GM18861 (cell line): Measurements from ENCODE around the gene RBMS1.

Experiments
- ATAC-seq: cut with Tn5 transposase; IDR thresholded peaks from one replicate; pipeline ENCODE4 v1.9.1; 2021; ENCODE audit not compliant: unreplicated experiment

Gene RBMS1

DNA sequence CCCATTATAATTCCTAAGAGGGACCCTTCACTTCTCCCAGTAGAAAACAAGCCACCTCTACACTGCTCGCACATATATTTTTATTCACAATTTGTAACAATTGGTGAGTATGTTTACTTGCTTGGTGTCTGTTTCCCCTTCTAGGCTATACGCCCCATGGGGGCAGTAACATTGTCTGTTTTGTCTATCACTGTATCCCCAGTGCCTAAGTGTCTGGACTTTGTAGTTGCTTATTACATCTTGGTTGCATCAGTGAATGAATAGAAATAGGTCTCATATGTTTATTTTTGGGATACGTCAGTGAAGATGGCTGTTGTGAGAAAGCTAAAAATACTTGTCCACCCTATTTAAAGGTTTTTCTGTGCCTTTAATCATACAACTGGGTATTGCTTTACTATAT is 206.1 kb downstream of the RBMS1 start:
- ATAC-seq, result no peak

GRCh38 chr2:160286551-160286950 is 207.1 kb downstream of the RBMS1 start:
- no peak for ATAC-seq

DNA sequence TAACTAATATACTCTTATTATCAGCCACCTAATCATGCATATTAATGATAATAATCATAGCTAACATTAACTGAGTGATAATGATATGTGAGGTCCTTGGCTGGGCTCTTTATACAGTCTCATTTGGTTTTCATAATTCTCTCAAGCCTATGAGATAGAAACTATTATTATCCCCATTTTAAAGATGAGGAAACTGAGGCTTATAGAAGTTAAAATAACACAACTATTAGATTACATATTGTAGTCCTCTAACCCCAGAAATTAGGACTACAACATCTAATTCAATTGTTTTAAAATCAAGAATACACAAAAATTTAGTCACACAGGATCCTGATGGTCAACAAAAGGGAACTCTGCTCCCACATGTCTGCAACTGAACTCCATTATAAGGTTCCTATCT is 209.9 kb downstream of the RBMS1 start:
- ATAC-seq, result no peak

DNA sequence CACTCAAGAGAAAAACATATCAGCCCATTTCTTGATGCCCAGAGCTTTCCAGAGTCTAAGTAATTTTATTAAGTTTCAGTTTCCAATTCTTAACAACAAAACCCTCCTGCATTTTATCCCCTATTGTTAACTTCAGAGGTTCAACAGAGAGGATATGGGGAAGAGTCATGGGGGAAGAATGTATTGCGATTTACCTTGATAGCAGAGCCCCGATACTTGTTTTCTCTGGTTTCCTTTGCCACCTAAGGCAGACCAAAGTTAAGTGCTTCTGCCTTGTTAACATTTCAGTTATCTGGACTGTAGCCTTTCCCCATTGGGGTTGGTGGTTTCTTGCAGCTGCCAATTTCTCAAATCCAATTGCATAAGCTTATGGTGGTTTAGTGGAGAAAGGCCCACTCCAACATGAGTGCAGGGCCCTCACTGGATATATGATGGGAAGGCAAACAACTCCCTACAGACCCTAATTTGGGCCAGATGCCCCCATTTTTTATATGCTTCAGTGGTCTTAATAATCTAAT is 211.5 kb downstream of the RBMS1 start:
- no peak for ATAC-seq

DNA sequence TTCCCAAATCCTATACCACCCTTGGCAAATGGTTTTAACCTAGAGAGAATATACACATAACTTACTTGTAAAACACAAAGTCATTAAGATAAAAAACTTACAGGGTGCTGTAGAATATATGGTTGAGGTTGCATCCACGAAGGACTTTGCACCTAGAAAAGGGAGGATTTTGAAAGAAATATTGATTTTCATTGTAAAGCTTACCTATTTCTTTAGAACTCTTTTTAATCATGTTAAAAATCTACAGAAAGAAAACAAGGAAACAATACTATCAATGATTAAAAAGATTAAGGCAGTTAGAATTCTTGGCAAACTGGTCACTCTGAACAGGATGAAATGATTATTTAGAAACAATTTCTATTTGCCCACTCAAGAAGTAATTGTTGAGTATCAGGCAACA is 212.4 kb downstream of the RBMS1 start:
- no peak for ATAC-seq

DNA sequence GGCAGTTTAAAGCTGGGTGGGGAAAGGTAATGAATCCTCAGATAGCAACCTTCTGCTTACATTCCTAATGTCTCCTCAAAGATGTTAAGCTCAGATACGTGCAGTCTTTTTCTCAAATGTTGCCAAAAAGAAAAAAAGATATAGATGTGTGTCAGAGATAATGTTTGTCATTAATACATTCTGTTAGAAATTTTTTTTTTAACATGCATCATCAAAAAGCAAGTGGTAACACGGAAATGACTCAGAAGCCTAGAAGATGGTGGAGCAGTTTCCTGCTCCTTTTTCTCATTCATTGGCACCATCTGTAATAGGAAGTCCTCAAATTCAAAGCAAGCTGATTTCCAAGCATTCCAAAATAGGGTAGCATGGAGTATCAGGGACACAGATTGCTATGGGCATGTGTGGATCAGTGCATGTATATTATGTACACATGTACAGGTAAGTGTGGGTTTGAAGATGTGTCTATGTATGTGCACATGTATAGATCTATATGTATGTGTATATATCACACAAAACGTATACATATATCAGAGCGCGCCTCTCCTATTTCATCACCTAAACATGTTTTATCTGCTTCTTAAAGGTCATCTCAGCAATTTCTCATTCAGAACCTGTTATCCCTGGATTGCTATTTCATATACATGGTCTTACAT is 213.7 kb downstream of the RBMS1 start:
- ATAC-seq, result no peak

GRCh38 chr2:160278879-160279177 is 214.8 kb downstream of the RBMS1 start:
- ATAC-seq, result no peak

DNA sequence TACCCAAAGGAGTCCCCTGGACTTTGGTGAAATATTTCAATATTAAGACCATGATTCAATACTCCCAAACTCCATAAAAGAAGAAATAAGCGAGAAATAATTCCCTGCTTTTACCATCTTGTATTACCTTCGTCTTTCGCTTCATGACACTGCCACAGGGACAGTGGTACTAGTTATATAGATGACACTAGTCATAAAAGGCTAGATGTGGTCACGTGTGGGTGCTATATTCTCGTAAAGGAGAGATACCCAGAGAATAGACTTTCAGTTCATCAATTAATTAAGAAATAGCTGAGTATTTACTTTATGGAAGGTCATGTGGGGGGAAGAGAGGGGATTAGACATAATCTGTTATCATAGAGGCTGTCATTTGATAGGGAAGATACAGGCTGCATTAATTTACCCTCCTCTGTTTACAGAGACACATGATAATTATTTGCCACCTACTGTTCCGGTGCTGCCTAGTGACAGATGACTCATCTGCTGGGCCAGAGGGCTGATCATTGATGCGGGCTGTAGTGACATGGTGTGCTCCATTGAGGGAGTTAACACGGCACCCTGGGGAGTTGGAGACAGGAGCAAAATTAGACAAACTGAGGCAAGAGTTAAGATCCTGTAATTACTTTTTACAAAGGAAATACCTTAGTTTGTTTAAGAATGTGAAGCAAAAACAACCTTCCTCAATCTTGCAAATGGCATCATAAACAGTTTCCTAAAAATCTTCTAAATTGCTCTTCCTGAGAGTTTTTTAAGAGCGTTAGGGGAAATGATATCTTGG is 215.3 kb downstream of the RBMS1 start:
- ATAC-seq, result peak; percentile 76

DNA sequence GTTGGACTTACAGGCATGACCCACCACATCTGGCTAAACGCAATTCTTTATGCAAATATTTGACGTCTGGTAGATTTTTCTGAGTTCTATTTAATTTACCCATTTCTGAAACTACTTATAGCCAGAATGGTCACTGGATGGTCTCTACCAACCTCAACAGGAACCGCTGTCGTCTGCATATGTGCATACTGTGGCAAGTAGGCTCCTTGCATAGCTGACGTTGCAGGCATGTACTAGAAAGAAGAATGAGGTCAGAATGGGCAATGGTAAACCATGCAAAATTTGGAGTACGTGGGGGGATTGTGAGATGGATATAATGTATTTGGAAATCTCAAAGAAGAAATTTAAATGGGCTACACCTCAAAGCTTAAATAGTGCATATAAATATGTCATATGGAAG is 216.5 kb downstream of the RBMS1 start:
- ATAC-seq, result no peak

DNA sequence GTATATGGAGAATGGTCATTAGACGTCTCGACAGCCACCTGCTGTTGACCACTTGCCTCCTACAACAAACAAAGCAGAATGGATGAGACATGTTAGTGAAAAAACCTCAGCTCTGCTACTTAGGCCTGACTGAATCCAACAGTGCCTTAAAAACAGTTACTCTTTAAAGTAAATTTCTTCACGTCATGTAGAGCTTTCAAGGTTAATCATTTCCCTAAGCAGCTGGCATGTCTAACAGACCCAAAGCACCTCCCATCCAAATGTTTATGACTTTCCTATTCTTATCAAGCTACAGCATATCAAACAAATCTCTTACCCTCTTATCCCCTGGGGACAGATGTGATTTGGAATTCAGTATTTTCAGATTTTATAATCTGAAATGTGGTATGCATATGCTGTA is 218.0 kb downstream of the RBMS1 start:
- ATAC-seq, result no peak

DNA sequence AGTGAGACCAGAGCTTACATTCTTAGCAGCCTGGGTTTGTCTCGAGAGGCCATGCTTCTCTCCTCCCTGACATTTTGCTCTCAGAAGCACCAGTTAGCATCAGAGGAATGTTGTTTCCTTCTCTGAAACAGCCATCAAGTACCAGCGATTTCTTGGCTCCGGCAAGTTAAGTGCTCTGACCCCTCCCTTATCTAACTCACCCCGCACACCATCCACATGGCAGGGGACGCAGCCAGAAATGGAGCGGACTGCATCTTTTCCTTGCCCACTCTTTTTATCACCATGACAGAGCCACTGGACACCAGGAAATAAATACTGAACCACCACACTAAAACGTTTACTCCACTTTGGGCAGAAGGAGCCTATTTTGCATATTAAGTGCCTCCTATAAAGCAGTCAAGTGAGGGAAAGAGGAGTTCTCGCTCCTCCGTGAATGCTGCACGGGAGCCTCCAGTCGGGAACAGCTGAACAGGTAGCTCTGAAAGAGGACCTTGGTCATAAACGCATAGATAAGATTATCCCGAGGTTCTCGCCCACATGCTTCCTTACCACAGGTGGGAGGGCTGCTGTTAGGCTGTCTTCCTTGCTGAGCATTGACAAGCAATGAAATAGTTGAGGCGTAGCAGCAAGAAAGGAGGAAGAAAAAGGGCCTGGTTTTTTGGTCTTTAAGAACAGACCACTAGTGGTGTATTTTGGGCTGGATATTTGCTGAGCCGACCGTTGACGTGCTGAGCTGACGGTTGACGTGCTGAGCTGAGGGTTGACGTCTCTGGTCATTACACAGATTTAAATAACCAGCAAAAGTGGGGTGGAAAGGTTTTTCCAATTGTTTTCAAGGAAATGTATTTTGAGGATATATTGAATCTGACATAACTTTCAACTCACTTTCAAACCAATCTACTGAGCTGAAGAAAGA is 222.2 kb downstream of the RBMS1 start:
- no peak for ATAC-seq

GRCh38 chr2:160270571-160271113 is 223.0 kb downstream of the RBMS1 start:
- ATAC-seq, result no peak

DNA sequence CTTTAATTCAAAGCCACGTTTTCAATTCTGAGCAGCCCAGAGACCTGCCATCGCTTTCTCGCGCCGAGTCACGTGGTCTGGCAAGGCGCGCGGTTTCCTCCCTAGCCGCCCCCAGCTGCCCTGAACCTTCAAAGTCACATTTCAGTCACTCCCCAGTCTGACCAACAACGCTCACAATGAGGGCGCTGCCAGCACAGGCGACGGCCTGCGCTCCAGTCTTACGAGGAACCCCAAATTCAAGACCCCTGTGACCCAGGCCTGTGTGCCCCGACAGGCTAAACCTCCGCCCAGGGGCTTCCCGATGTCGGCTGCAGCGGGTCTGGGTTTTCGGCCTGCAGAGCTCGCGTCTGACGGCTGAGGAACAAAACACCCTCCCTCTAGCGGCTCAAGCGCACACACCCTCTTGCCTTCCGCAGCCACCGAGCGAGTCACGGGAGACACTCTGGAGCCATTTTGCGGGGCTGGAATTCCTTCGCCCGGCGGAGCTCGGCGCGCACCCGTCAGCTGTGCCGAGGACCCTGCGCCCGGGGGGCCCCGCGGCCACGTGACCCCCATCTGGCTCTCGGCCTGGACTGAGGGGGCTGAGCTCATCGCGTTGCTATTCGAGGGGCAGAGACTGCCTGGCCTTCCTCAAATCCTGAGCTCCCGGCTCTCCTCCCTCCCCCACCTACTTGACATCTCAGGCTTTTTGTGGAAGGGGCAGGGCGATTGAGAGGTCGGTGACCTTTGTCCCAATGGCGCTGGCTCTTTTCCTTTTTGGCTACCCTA is 223.6 kb downstream of the RBMS1 start:
- peak; percentile 89 for ATAC-seq

- ATAC-seq, result peak; percentile 5
Observed at GRCh38 chr2:160269365-160269764, 224.2 kb downstream of the RBMS1 start.

DNA sequence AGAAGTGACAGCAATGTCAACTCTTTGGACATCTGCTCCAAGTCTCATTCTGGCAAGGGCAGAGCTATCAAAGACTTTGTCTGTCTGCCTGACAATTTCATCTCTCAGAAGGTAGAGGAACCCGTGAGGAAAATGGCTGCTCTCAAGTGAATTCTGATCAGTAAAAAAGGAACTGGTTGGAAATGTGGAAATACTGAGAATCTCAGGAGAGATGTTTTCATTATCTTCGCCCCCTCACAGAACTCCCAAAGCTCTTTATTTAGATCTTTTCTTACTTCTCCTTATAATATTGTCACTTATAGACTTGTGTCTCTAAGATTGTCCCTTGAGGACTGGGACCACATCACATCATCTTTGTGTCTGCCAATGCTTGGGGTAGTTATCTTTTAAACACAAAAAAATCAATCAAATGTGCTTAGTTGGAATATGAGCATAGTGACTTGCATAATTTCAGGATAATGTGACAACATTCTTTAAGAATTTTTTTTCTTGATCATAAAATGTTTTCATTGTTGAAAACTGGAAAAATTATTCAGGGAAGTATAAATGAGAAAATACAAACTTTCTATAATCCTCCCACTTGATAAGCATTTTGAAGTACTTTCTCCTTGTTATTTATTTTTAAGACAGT is 225.3 kb downstream of the RBMS1 start:
- ATAC-seq, result no peak

DNA sequence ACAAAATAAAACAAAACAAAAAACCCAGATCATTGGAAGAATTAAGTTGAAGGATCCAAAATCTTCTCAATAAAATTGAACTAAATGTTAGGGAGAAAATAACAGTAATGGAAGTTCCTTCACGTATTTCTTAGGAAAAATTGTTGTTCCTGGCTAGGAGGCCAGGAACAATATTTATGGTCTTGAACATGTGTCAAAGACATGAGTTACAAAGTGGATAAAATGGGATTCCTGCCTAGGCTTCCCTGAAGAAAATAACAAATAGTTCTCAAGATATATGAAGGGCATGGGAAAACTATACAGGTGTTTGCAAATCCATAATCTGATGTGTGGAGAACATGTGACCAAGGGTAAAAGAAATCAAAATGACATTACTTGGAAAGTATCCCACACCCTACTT is 225.9 kb downstream of the RBMS1 start:
- no peak for ATAC-seq

DNA sequence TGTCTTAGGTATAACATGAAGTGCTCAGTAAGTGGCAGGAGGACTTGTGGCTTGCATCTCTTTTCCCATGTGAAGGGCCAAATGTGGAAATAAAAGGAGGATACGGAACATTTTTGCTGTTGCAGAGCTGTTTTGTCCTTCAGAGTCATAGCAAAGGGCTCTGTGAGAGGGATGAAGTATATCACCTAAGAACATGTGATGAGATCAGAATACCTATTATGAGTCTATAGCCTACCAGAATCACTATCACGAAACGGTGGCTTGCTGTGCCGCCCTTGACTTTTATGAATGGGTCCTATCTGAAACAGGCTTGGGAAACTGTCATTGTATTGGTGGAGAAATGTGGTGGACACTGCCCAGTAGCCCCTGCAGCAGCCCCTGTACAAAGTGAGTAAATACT is 226.6 kb downstream of the RBMS1 start:
- ATAC-seq, result no peak

DNA sequence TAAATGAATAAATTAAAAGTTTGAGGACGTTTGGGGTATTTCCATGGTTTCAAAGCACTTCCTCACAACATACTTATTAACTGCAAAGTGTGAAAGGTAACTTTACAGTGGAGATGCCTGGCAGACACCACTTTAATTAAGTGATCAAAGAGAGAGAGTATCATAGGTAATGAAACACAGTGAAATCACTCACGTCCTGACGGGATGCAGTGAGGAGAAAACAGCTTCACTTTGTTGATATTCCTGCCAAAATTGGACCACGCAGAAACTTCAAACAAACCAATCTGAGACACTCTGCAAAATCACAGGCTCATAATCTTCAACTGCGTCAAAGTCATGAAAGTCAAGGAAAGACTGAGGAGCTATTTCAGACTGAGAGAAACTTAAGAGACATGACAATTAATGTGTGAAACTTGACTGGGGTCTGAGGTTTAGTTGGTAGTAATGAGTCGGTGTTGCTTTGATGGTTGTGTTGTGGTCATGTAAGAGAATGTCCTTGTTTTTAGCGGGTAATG is 227.5 kb downstream of the RBMS1 start:
- ATAC-seq, result no peak

GRCh38 chr2:160264308-160264707 is 229.3 kb downstream of the RBMS1 start:
- no peak for ATAC-seq

- ATAC-seq, result no peak
Observed at GRCh38 chr2:160261732-160262131, 231.9 kb downstream of the RBMS1 start.
